Endothelial cell of umbilical vein (primary cell): ENCODE results near the gene BRCA2.
"Not testable (repeated sequence)": the region's sequence is repeated elsewhere in the genome, so short reads cannot be mapped to it uniquely, and the experiment has no call there.

Experiments
- EZH2 ChIP-seq: IDR thresholded peaks from 2 replicates; pipeline ENCODE4 v1.6.1; 2012; ENCODE audit warnings: borderline replicate concordance, low read depth, mild to moderate bottlenecking, moderate library complexity, low read length, inconsistent platforms; ENCODE audit not compliant: severe bottlenecking
- POLR2A ChIP-seq: IDR thresholded peaks from 2 replicates; pipeline ENCODE4 v1.6.1; 2012; ENCODE audit warnings: low read depth, mild to moderate bottlenecking, control low read depth, low read length
- TF ChIP-seq, protein P1 (sequence below), 2 donors: IDR thresholded peaks; 1 replicate in 1 of 2; 2 replicates in 1 of 2; pipeline ENCODE4 v1.5.1; 2011; ENCODE audit warnings: low read length in 2 of 2, mild to moderate bottlenecking in 2 of 2, moderate library complexity in 2 of 2, control low read depth in 1 of 2, inconsistent platforms in 1 of 2, low read depth in 1 of 2; ENCODE audit not compliant: insufficient read depth in 1 of 2; ENCODE audit errors: extremely low read depth in 1 of 2

DNA sequence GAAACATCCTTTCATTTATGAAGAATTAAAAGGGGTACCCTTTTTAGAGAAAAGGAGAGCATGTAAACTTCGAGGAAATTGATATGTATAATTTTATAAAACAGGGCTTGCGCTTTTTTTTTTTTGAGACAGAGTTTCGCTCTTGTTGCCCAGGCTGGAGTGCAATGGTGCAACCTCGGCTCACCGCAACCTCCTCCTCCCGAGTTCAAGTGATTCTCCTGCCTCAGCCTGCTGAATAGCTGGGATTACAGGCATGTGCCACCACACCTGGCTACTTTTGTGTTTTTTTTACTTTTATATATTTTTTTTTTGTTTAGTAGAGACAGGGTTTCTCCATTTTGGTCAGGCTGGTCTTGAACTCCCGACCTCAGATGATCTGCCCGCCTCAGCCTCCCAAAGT, 40.6 kb downstream of the BRCA2 start:
- not testable (repeated sequence) for TF ChIP-seq POLR2A, EZH2
- TF ChIP-seq, protein P1, sequence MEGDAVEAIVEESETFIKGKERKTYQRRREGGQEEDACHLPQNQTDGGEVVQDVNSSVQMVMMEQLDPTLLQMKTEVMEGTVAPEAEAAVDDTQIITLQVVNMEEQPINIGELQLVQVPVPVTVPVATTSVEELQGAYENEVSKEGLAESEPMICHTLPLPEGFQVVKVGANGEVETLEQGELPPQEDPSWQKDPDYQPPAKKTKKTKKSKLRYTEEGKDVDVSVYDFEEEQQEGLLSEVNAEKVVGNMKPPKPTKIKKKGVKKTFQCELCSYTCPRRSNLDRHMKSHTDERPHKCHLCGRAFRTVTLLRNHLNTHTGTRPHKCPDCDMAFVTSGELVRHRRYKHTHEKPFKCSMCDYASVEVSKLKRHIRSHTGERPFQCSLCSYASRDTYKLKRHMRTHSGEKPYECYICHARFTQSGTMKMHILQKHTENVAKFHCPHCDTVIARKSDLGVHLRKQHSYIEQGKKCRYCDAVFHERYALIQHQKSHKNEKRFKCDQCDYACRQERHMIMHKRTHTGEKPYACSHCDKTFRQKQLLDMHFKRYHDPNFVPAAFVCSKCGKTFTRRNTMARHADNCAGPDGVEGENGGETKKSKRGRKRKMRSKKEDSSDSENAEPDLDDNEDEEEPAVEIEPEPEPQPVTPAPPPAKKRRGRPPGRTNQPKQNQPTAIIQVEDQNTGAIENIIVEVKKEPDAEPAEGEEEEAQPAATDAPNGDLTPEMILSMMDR (IDR thresholded peaks at IDR 0.05; ENCODE audit: extremely low read depth in 1 of 2, insufficient read depth in 1 of 2, low read depth in 1 of 2, low read length in 2 of 2): not testable (repeated sequence)
